HG03095 (cell line): ENCODE data around the gene MBD2.
"Not testable (repeated sequence)": the region's sequence is repeated elsewhere in the genome, so short reads cannot be mapped to it uniquely, and the experiment has no call there.

Source experiments
- ATAC-seq: cut with Tn5 transposase; IDR thresholded peaks from one replicate; pipeline ENCODE4 v1.9.1; 2021; ENCODE audit warnings: moderate library complexity; ENCODE audit not compliant: unreplicated experiment

MBD2 gene

GRCh38 chr18:54155412-54155811 is 69.1 kb downstream of the MBD2 start:
- no peak for ATAC-seq

- no peak for ATAC-seq
These were observed 70.2 kb downstream of the MBD2 start for GRCh38 chr18:54154231-54154630.

- ATAC-seq = no peak
These were observed 73.1 kb downstream of the MBD2 start for GRCh38 chr18:54151376-54151775.

- no peak for ATAC-seq
These were observed 74.2 kb downstream of the MBD2 start for GRCh38 chr18:54150226-54150625.

GRCh38 chr18:54149078-54149697 is 75.3 kb downstream of the MBD2 start:
- ATAC-seq = peak; percentile 50

GRCh38 chr18:54148678-54149077 is 75.8 kb downstream of the MBD2 start:
- ATAC-seq = no peak

- ATAC-seq = no peak
These were observed 76.3 kb downstream of the MBD2 start for GRCh38 chr18:54148151-54148550.

- peak; percentile 81 for ATAC-seq
These were observed 77.0 kb downstream of the MBD2 start for GRCh38 chr18:54147439-54147838.

- ATAC-seq = no peak
These were observed 83.3 kb downstream of the MBD2 start for GRCh38 chr18:54141041-54141608.

GRCh38 chr18:54140641-54141040 is 83.8 kb downstream of the MBD2 start:
- no peak for ATAC-seq

- ATAC-seq = no peak
These were observed 89.3 kb downstream of the MBD2 start for GRCh38 chr18:54135216-54135615.

- no peak for ATAC-seq
These were observed 90.4 kb downstream of the MBD2 start for GRCh38 chr18:54134053-54134452.

- ATAC-seq = no peak
These were observed 93.8 kb downstream of the MBD2 start for GRCh38 chr18:54130631-54131030.

- no peak for ATAC-seq
These were observed 94.3 kb downstream of the MBD2 start for GRCh38 chr18:54130177-54130576.

GRCh38 chr18:54129448-54130067 is 94.9 kb downstream of the MBD2 start:
- peak; percentile 89 for ATAC-seq

GRCh38 chr18:54127759-54128378 is 96.6 kb downstream of the MBD2 start:
- ATAC-seq = peak; percentile 55

GRCh38 chr18:54125429-54125828 is 99.0 kb downstream of the MBD2 start:
- ATAC-seq = no peak

- ATAC-seq = not testable (repeated sequence)
These were observed 100.6 kb downstream of the MBD2 start for GRCh38 chr18:54123720-54124440.

GRCh38 chr18:54119524-54120019 is 104.9 kb downstream of the MBD2 start:
- ATAC-seq = peak; percentile 91

GRCh38 chr18:54117853-54118773 is 106.4 kb downstream of the MBD2 start:
- ATAC-seq = no peak
